GM19372 (cell line): ENCODE data around the gene POFUT2.

Experiments
- ATAC-seq: cut with Tn5 transposase; IDR thresholded peaks from one replicate; pipeline ENCODE4 v1.9.1; 2021; ENCODE audit warnings: mild to moderate bottlenecking, low read depth, moderate library complexity; ENCODE audit not compliant: unreplicated experiment

The POFUT2 gene

DNA sequence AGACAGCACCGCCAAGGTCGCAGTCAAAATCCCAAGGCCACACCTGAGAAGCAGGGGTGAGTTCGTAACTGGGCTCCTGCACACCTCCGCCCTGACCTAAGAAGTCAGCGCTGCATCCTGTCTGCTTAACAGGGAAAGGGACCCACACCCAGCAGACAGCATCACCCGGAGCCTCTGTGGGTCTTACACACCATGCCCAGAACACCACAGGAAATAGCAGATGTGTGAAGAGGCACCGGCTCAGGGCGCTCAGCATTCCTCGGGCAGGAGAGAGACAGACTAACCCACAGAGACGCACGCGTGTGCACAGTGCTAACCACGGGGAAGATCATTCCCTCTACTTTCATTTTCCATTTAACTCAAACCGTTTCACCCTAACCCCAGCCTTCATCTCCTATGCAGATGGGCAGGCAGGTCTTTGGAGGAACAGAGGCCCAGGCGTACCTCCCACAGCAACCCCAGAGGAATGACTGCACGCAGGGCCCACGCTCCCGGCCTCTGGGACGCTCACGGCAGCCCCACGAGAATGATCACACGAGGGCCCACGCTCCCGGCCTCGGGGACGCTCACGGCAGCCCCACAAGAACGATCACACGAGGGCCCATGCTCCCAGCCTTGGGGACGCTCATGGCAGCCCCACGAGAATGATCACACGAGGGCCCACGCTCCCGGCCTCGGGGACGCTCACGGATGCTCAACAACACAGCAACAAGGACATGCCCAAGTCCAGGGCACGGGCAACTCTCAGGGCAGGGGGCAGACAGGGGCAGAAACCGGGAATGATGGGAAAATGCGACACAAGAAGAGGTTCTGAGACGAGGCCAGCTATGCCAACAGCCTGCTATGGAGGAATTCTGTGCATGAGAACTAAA is 20.9 kb downstream of the POFUT2 start:
- no peak for ATAC-seq

DNA sequence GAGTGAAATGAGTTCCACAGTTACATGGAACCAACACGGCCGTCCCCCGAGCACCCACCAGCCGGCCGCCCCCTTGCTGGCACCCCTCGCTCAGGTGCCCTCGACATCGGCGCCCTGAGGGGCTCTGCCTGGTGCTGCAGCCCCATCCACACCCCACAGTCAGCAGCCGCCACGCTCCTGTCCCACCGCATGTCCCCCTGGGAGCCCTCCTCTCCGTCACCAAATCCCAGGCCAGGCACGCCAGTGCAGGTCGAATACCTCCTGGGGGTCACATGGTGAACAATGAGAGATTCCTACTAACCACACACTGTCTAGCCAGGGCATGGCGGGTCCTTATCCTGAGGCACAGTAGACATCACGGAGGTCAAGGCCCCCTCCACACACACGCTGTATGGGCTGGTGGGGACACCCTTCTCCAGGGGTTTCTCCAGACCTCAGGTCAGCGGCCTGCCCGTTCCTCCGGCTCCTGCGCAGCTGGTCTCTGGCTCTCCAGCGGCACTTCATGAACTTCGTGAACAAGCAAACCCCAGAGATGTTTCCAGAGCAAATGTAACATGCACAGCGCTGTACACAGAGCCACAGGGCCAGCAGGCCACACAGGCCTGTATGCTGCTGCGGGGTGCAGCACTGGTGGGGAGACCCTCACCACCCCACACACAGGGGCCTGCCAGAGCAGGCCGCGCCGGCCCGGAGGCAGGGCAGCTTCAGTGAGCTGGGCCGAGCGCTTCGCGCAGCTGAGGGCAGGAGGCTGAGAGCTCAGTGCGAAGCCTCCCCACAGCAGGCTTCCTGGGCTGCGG is 21.8 kb downstream of the POFUT2 start:
- no peak for ATAC-seq

- ATAC-seq: no peak
Measured at GRCh38 chr21:45264912-45265515, 22.7 kb downstream of the POFUT2 start.

GRCh38 chr21:45264146-45264911 is 23.4 kb downstream of the POFUT2 start:
- no peak for ATAC-seq

DNA sequence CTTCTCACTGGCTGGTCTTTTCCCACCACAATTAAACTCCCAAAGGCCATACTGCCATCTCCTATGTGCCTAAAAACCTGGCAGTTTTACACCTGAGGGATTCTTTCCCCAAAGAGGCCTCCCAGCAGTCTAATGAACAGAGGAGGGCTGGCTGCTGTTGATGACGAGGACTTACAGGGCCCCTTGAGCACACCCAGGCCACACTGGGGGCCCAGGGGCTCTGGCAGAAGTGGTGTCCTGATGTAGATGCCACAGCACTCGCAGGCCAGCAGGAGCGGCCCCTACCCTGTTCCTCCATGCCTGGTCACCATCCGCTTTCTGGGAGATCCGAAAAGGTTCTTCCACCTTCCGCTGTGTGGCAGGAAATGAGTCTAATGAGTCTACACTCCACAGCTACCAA is 24.2 kb downstream of the POFUT2 start:
- ATAC-seq: no peak

- no peak for ATAC-seq
Measured at GRCh38 chr21:45262616-45263015, 25.1 kb downstream of the POFUT2 start.

DNA sequence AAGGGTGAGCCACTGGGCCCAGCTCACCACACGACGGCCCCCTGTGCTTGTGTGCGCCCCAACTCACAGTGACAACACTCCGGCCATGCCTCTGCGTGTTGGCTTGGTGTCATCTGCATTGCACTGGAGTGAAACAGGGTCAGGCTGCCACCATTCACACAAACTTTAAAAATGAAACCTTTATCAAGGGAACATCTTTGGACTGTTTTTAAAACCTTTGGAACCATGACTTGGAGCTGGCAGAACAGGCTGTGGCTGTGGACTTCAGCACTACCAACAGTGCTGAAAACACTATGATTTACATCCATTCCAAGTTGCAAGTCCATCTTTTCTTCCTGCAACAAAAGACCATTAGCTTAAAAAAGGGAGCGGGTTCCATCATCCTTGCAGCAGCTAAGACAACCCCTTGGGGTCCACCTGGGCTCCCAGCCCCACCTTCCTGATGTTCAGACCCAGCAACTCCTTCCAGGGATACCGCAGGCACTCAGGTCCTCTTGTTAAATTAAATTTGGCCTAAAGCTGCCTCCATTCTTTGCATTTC is 25.6 kb downstream of the POFUT2 start:
- no peak for ATAC-seq

DNA sequence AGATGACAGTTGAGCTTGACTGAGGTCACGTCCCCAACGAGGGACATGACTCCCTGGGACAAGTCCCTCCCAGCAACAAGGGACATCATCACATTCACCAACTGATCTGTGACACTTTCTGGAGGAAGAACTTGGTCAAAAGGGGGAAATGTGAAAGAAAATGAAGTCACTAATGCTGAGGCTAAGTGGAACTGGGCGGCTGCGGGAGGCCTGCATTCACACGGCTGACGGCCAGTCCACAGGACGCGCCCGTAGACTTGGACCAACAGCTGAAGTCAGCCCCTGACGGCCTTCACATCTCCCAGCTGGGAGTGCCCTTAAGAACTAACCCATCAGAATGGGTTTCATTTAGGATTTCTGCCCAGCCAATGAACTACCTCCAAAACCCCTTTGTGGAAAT is 26.6 kb downstream of the POFUT2 start:
- no peak for ATAC-seq

GRCh38 chr21:45260191-45260825 is 27.4 kb downstream of the POFUT2 start:
- no peak for ATAC-seq

DNA sequence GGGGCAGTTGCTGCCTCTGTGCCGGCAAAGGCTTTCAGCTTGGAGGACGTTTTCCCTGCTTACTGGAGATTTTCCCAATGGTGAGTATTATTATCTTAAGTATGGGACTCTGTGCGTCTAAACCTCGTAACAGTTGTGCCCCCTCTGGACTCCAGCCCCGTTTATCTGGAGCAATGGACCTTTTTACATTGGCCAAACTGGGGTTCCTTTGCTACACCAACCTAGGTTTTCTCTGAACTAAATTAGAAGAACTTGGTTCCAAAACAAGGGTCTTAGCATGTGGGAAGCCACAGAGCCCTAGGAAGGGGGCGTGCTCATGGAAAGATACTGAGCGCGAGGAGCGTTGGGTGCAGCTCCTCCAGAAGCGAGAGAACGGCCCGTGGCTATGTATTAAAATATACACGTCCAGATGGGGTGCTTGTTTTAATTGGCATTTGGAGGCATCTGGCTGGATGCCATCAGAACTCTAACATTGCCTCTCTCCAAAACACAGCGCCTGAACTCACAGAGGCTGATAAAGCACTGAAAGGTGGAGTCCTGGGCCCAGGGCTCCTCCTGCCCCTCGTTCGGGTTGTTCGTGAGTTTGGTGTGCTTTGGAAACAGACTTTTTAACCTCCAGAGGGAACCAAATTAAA is 28.4 kb downstream of the POFUT2 start:
- ATAC-seq: no peak

- ATAC-seq: no peak
Measured at GRCh38 chr21:45258466-45258865, 29.2 kb downstream of the POFUT2 start.

DNA sequence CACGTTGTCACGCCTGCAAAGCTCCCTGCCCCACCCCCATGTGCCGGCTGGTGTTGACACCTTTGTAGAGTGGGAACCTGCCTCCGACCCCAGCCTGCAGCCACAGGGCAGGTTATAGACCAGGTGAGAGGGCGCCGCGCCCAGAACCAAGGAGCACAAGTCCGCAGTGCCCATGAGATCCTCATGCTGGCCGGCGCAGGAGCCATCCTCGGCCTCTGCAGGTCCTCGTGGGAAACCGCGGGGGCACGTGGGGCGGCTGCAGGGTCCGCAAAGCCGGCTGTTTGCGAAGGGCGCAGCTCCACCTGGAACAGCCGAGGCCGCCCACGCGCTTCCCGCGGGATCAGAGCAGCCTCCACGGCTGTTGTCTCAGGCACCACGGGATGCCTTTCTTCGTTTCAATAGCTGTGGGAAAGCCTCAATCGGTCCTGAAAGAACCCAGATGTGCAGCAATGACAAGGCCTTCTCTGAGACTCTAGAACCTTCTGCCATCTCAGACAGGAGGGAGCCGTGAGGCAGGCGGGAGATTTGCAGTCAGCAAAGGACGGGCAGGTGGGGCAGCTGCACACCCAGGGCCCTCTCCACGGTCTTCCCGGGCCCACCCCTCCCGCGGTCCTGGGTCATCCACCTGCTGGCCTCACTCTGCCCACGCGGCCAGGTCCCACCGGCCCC is 29.9 kb downstream of the POFUT2 start:
- no peak for ATAC-seq

- ATAC-seq: no peak
Measured at GRCh38 chr21:45256912-45257672, 30.6 kb downstream of the POFUT2 start.

DNA sequence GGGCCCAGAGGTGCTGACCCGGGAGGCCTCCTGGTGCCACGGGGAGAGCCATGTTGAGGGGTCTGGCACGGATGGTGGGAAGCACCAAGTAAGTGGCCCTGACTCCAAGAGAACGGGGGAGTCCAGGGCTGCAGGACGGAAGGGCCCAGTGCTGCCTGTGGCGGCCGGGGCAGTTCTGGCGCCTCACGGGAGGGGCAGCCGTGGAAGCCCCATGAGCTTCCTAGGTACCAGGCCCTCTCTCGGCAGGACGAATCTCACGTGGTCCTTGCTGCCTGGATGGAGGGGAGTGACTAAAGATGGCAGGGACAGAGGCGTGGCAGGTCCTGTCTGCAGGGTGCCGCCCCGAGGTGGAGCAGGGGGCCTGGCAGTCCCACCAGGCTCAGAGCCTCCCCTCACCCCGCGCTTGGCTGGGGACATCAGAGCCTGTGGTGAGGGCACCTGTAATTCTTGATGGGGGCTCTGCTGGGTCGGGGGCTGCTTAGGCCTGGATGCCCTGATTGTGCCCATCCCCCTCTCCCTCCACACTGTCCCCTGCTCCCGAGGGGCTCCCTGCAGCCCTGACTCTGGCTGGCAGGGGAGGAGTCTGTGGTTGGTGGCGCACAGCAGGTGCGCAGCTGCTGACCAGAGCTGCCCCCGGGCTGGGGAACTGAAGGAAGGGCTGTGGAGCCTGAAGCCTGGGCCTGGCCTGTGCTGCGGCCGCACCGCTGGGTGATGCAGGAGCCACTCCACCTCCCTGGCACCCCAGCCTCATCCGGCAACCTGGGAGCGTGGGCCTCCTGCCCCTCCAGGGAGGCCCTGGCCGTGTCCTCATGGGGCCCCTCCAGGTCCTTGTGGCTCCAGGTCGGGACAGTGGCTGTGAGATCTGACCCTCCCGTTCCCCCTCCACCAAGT is 31.4 kb downstream of the POFUT2 start:
- no peak for ATAC-seq

DNA sequence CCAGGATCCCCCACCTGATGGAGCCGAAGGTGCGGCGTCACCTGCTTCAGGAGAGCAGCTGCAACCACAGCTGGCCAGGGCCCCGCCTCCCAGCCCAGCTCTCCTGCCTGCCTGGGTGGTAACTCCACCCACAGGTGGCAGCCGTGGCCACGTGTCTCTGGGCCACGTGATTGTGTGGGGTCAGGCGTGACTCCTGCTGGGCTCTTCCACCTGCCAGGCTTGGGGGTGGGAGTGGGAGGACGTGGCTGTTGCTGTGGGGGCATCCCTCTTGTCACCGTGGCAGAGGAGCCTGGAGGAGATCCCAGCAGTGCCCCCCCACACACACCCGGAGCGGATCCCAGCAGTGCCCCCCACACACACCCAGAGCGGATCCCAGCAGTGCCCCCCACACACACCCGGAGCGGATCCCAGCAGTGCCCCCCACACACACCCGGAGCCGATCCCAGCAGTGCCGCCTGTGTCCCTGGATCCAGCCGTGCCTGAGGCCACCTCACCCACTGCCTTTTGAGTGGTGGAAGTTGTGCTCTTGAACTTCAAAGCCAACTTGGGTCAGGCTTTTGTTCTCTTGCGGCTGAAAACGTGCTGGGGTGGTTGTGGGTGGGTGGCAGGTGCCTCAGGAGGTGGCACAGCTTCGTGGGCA is 32.2 kb downstream of the POFUT2 start:
- ATAC-seq: no peak

DNA sequence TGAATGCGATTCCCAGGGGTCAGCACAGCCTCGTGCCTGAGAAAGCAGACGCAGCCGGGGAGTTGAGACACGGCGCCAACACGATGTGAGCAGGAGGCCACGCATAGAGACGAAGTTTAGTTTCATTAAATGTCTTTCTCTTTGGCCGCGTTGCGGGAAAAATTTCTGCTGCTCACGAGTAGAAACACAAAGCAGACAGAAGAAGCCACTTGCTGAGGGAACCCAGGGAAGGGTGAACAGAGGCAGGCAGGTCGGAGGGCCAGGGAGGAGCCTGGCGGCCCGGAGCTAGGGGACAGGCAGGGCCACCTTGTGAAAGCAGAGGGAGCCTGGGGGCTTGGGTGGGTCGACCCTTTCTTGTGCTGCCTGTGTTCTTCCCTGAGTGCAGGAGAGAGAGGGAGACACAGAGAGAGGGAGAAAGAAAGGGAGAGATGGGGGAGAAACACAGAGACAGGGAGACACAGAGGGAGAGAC is 33.2 kb downstream of the POFUT2 start:
- ATAC-seq: no peak
